D721Med (cell line): Measurements from ENCODE around the gene BTG3.

ENCODE experiments used
- DNase-seq: peaks from one replicate; pipeline ENCODE4 v3.0.0; 2011; ENCODE audit warnings: low spot score; ENCODE audit not compliant: insufficient read length
- FAIRE-seq: peaks from 2 replicates; lab custom pipeline; 2011; peaks lifted over from hg19 to GRCh38; lab: Jason Lieb, UNC
- CTCF ChIP-seq: IDR thresholded peaks from 2 replicates; pipeline ENCODE4 v1.5.1; 2012; ENCODE audit warnings: mild to moderate bottlenecking, control low read depth; ENCODE audit not compliant: insufficient read depth; ENCODE audit errors: missing control alignments

Gene BTG3, protein sequence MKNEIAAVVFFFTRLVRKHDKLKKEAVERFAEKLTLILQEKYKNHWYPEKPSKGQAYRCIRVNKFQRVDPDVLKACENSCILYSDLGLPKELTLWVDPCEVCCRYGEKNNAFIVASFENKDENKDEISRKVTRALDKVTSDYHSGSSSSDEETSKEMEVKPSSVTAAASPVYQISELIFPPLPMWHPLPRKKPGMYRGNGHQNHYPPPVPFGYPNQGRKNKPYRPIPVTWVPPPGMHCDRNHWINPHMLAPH

GRCh38 chr21:17612565-17613241 is at the start of gene BTG3:
BTG3 (minus strand) TSS chr21:17612901; CDS start chr21:17609144, 3,757 bp downstream.
- TF ChIP-seq CTCF = no peak
- no peak for FAIRE-seq
- peak; percentile 63 for DNase-seq

DNA sequence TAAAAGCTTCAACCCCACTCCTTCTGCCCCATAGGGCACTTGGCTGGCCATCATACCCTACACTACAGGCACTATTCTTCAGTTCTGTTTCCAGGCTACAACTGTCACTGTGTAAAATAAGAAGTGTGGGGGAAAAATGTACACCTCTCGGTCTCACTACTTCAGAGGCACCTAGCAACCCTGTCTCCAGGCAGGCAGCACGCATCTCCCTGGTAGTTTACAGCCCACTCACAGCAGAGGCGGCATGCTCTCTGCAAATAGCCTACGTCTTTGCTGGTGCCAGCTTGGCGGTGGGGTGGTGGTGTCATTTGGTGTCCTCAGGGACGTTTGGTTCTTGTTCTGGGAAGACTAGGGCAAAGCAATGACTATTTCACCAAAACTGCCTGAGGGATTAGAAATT is 48.2 kb upstream of the BTG3 start:
- DNase-seq (no peak), FAIRE-seq (no peak)
- TF ChIP-seq CTCF = no peak

- FAIRE-seq = no peak
- no peak for DNase-seq
- TF ChIP-seq CTCF = no peak
These were observed 47.8 kb upstream of the BTG3 start for GRCh38 chr21:17660452-17660851.

- DNase-seq = no peak
- no peak for TF ChIP-seq CTCF
- no peak for FAIRE-seq
These were observed 46.2 kb upstream of the BTG3 start for GRCh38 chr21:17658931-17659330.

GRCh38 chr21:17651526-17651925 is 38.8 kb upstream of the BTG3 start:
- no peak for DNase-seq
- TF ChIP-seq CTCF = no peak
- FAIRE-seq = no peak

DNA sequence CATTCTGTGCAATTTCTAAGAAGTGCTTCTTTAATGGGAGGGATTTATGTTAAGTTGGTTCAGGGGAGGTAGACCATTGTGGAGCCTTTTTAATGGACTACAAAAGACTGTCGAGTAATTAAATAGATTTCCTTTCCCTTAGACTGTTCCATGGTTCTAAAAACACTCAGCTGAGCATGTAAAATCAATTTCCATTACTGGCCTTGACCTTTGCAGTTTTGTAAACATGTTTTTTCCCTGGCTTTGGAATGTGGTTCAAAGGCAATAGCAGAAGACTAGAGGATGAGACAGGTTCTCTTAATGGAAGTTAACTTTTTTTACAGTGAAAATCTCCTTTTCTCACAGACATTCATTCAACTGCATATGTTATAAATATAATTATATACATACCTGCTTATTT is 37.6 kb upstream of the BTG3 start:
- FAIRE-seq = no peak
- no peak for DNase-seq

More for the DNA sequence above, 37.6 kb upstream of the BTG3 start:
- no peak for TF ChIP-seq CTCF
